NCI-H2196 (cell line): ENCODE measurements around the gene CCDC24.

Experiments used
- DNase-seq: peaks from one replicate; lab custom pipeline; 2025; ENCODE audit not compliant: unreplicated experiment; lab: John Stamatoyannopoulos, UW

CCDC24 gene

GRCh38 chr1:43980255-43981134 lies 10.9 kb upstream of the CCDC24 start:
- no peak for DNase-seq

- no peak for DNase-seq
These were observed 10.3 kb upstream of the CCDC24 start for GRCh38 chr1:43981135-43981491.

GRCh38 chr1:43981636-43982035 lies 9.8 kb upstream of the CCDC24 start:
- no peak for DNase-seq

GRCh38 chr1:43982241-43982640 lies 9.2 kb upstream of the CCDC24 start:
- no peak for DNase-seq

GRCh38 chr1:43982808-43983207 lies 8.6 kb upstream of the CCDC24 start:
- DNase-seq: no peak

- DNase-seq: no peak
These were observed 8.0 kb upstream of the CCDC24 start for GRCh38 chr1:43983253-43983899.

DNA sequence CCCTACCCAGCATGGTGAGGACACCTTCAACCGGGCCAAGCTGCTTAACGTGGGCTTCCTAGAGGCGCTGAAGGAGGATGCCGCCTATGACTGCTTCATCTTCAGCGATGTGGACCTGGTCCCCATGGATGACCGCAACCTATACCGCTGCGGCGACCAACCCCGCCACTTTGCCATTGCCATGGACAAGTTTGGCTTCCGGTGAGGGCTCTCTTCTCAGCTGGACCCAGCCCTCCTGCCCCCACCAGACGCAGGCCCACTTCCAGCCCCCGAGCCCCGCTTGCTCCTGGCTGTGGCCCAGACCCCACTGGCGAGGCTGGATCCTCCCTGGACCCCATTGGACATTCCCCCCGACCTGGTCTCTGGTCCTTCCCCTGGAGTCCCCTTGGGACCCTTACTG lies 6.5 kb upstream of the CCDC24 start:
- DNase-seq: no peak

GRCh38 chr1:43985984-43986595 lies 5.3 kb upstream of the CCDC24 start:
- no peak for DNase-seq

- DNase-seq: no peak
These were observed 4.7 kb upstream of the CCDC24 start for GRCh38 chr1:43986712-43987111.

DNA sequence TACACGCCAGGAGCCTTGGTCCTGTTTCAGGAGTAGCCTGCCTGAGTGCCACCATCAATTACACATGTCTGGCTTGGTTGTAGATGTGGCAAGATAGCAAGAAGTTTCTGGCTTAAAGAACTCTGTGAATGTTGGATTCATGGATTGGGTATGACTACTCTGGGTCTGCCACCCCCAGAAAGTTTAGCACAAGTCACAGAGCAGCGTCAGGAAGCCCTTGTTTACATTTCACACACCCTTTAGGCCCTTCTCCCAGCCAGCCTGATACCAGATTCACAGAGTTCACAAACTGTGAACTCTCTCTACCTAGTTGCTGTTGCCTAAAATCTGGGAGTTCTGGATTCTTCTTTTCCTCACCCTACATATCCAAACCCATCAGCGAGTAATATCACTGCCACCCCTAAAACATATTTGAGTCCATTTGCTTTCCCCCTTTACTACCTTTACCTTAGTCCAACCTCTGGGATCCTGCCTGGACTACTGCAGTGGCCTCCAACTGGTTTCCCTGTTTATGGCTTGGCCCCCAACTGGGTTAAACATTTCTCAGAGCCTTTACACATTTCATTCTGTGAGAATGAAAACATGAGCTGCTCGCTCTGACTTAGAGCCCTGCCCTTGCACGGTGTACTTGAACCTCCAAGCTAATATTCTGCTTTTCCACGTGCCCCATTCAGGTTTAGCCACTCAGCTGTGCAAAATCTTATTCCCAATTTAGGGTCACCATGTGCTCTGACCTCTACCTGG lies 4.1 kb upstream of the CCDC24 start:
- DNase-seq: no peak

DNA sequence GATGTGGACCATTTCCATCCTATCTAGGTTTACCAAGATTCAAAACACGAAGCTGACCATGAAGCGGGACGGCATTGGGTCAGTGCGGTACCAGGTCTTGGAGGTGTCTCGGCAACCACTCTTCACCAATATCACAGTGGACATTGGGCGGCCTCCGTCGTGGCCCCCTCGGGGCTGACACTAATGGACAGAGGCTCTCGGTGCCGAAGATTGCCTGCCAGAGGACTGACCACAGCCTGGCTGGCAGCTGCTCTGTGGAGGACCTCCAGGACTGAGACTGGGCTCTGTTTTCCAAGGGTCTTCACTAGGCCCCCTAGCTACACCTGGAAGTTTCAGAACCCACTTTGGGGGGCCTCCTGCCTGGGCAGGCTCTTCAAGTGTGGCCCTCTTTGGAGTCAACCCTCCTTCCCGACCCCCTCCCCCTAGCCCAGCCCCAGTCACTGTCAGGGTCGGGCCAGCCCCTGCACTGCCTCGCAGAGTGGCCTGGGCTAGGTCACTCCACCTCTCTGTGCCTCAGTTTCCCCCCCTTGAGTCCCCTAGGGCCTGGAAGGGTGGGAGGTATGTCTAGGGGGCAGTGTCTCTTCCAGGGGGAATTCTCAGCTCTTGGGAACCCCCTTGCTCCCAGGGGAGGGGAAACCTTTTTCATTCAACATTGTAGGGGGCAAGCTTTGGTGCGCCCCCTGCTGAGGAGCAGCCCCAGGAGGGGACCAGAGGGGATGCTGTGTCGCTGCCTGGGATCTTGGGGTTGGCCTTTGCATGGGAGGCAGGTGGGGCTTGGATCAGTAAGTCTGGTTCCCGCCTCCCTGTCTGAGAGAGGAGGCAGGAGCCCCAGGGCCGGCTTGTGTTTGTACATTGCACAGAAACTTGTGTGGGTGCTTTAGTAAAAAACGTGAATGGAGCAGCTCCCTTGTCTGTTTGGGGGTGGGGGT lies 864 bp upstream of the CCDC24 start:
- DNase-seq: no peak

GRCh38 chr1:43991200-43991475 lies 261 bp upstream of the CCDC24 start:
- DNase-seq: no peak

GRCh38 chr1:43992232-43992995 lies 1.0 kb downstream of the CCDC24 start:
- peak; percentile 8 for DNase-seq

- no peak for DNase-seq
These were observed 2.0 kb downstream of the CCDC24 start for GRCh38 chr1:43993206-43993914.

- DNase-seq: no peak
These were observed 2.7 kb downstream of the CCDC24 start for GRCh38 chr1:43994071-43994470.

DNA sequence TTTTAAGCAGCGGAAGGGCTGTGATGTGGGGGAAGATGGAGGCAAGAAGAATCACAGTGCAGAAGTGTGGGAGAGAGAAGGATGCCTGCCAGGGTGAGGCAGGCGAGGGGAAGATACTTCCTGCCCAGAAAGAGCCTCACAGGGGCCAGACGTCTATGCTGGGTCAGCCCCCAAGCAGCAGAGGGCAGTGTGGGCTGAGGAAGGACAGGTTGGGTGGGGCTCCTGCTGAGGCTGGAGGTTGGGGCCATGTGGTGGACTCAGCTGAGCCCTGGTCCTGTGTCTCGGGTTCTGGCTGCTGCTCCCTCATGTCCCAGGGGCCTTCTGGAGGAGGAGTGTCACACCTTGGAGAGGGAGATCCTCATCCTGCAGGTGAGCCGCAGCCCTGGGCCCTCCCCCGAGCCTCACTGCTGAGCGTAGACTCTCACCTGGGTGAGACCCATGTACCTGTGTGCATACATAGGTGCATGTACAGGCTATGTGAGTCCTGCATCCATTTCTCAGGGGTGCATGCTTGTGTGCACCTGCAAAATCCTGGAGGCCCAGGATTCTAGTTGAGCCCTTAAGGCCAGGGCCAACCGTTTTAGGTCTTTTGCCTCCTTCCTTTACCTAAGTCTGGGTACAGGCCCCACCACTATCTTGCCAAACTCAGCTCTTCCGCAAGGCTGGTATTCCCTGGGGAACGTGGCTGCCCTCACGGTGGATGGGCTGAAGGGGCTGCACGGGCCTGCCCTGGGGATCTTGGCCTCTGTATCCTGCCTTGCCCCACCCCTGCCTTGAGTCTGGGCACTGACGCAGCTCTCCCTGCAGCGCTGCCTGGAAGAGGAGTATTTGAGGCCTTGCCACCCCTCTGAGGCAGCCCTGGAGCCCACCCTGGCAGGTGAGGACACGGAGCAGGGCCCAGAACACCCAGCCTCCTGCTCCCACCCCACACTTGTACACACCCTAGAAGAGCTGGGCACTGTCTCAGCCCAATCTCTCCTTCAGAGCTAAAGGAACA lies 3.7 kb downstream of the CCDC24 start:
- no peak for DNase-seq

DNA sequence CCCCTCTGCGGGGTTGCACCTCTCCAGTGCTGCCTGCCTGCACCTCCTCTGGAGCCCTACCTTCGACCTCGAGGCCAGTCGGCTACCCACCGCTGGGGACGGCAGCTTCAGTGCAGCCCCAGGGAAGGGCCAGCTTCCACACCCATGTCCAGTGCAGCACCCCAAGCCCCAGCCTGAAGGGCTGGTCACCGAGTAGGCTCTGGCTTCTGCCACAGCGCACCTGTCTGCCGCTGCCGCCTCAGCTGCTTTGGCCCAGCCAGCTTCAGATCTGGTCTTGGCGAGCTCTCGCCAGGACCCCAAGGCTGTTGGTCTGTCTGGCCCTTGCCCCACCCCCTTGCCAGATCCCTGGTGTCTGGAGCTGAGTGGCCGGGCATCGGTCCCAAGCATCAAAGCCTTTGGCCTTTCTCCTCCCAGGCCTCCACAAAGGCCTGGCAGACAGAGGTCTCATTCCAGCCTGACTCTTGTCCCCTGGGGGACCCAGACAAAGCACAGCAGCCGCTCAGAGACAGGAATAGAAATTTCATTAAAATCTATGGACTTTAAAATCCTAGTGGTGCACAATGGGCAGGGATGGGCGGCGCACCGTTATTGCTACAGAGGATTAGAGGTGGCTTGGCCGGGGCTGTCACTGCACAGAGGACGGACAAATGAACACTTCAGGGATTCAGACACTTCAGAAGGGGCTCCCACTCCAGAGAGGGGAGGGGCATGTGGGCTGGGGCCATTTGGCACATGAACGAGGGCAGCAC lies 4.8 kb downstream of the CCDC24 start:
- DNase-seq: no peak
